22Rv1 (cell line): ENCODE results near the gene ERICH3.

ENCODE experiments used
- CTCF ChIP-seq: fragments of 450-650 bp; IDR thresholded peaks from 2 replicates; pipeline ENCODE4 v1.5.1; 2017; ENCODE audit warnings: mild to moderate bottlenecking
- ZFX ChIP-seq: fragments of 450-650 bp; IDR thresholded peaks from 2 replicates; pipeline ENCODE4 v1.6.1; 2017; ENCODE audit warnings: antibody characterized with exemption, borderline replicate concordance

GRCh38 chr1:74579425-74579824, 94.2 kb downstream of the ERICH3 start:
- no peak for TF ChIP-seq ZFX
- TF ChIP-seq CTCF, result no peak
